NT2/D1 (cell line): ENCODE results near the gene THYN1.

Source experiments
- YY1 ChIP-seq: IDR thresholded peaks from 2 replicates; pipeline ENCODE4 v1.6.1; 2011; ENCODE audit not compliant: insufficient read length, insufficient read depth
- ZNF274 ChIP-seq: IDR thresholded peaks from 2 replicates; pipeline ENCODE4 v1.6.1; 2011; ENCODE audit warnings: mild to moderate bottlenecking, low read depth, low read length

DNA sequence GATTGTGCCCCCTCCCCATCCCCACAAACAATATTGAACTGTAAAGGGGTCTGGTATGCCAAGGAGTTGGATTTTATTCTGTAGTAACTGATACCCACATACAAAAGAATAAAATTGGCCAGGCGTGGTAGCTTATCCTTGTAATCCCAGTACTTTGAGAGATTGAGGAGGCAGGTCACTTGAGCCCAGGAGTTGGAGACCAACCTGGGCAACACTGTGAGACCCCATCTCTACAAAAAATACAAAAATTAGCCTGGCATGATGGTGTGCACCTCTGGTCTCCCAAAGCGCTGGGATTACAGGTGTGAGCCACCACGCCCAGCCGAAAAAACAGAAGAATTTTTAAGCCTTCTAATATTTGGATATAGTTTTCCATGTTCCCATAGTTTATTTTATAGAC, 18.8 kb upstream of the THYN1 start:
- TF ChIP-seq YY1, result no peak
- TF ChIP-seq ZNF274, result no peak
